ENCODE data around the gene RBM44.

The RBM44 gene

DNA sequence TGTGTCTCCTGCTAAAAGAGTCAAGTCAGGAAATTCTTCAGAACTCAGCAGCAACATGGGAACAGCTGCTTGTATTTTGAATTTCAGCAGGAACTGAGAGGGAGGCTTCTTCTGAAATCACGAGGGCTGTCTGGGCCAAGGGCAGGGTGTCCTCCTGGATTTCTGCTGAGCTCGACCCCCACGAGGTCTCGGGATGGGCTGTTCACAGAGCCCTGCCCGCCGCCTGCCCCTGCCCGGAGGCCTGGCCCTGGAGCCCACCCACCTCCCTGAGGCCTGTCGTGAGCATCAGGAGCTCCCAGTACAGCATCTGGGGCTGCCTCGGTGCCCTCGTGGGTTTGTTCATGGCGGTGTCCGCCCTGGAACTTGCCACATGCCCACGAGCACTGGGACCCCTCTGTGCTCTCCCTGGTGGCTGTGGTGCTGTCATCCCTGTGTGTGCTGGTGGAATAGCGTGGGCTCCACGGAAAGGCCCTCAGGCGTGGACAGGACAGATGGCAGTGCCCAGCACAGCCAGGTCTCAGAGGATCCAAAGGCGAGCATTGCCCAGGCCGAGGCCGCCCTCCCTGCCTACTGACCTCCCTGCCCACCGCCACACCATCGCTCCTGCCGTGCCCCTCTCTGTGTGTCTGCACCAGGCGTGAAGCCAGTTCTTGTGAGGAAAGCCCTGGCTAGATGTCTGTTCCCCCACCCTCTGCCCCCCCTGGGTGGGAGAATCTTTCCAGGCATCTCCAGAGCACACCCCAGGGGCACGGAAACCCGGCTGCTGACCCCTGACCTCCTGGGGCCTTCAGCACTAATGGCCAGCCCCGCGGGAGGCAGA lies 86.7 kb downstream of the RBM44 start:
- DNase-seq (ENCODE audit: low read depth): no peak

DNA sequence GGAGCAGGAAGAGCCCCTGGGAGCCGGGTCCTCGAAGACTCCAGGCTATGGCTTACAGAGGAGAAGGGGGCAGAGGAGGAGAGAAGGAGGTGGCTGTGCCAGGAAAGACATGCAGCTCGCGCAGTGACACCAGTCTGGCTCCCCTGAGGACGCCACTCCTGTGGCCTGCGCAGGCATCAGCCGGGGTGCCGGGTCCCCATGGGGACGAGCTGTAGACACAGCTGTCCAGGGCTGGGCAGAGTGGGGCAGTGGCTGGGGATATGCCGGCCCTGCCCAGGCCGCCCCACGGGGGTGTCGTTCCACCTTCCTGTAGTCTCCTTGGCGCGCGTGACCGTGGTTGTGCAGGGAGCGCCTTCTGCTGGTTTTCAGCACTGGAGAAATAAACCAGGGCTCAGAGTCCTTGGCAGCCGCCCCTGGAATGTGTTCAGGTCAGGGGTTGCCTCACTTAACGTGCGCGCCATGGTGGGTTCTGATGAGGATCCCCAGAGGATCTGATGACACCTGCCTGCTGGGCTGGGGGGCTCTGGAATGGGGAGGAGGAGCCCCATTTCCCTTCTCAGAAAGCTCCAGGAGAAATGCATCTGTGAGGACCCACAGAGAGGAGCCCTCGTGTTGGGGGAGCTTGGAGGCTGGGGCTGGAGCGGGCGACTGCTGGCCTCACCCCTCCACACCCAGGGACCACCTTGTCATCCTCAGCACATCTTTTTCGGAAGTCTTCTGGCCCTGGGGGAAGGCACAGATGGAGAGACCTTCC lies 87.5 kb downstream of the RBM44 start:
- no peak for DNase-seq (ENCODE audit: low read depth)

GRCh38 chr2:237886685-237887481 lies 88.3 kb downstream of the RBM44 start:
- no peak for DNase-seq (ENCODE audit: low read depth)

GRCh38 chr2:237888389-237888788 lies 89.8 kb downstream of the RBM44 start:
- peak; percentile 60 for DNase-seq (ENCODE audit: low read depth)

- no peak for DNase-seq (ENCODE audit: low read depth)
Observed at GRCh38 chr2:237889016-237889415, 90.4 kb downstream of the RBM44 start.

- no peak for DNase-seq (ENCODE audit: low read depth)
Observed at GRCh38 chr2:237889811-237890210, 91.2 kb downstream of the RBM44 start.
